B cell (primary cell): Measurements from ENCODE around the gene PHOSPHO1. TPM values are rescaled to one million over a fixed set of nuclear protein-coding genes. Genes with fewer than 3 reads are reported as not detected.

ENCODE experiments used
- ATAC-seq: fragments of 200-7000 bp; cut with Tn5 transposase; one replicate; pipeline ENCODE4 v1.10.0; 2021; ENCODE audit warnings: low read depth, mild to moderate bottlenecking, moderate number of reproducible peaks, moderate library complexity
- CTCF ChIA-PET: fragments of 350-600 bp; sonication (Branson Sonifier 250); formaldehyde crosslinking; loops from one replicate; lab custom pipeline; 2021; ENCODE audit warnings: antibody characterized with exemption, inconsistent platforms; lab: Charles Lee
- POLR2A ChIA-PET: fragments of 350-600 bp; sonication (Branson Sonifier 250); formaldehyde crosslinking; loops from one replicate; lab custom pipeline; 2021; ENCODE audit warnings: antibody characterized with exemption; lab: Charles Lee
- DNase-seq: peaks from one replicate; pipeline ENCODE4 v3.0.0; 2013
- H2AFZ ChIP-seq: 2 replicates; pipeline ENCODE4 v1.6.1; 2012; ENCODE audit warnings: mild to moderate bottlenecking, low read depth, low read length; ENCODE audit not compliant: insufficient read depth, poor library complexity, severe bottlenecking
- H3K27ac ChIP-seq, 2 donors: 1 replicate in 1 of 2; 2 replicates in 1 of 2; pipeline ENCODE4 v1.5.1; 2012 to 2013; ENCODE audit warnings: low read length in 2 of 2, mild to moderate bottlenecking in 2 of 2, moderate library complexity in 1 of 2
- H3K27me3 ChIP-seq, 4 experiments: fragments of 200-600 bp in 1 of 4; sonication (generic) in 1 of 4; replicated peaks in 1 of 4; 1 replicate in 2 of 4; 2 replicates in 2 of 4; pipeline versions ENCODE4 v1.6.1 to v1.7.0; 2013 to 2016; ENCODE audit warnings: low read length in 3 of 4, mild to moderate bottlenecking in 2 of 4, mixed read lengths in 1 of 4, moderate library complexity in 1 of 4; ENCODE audit not compliant: insufficient read depth in 4 of 4, control insufficient read depth in 3 of 4; ENCODE audit errors: control extremely low read depth in 1 of 4
- H3K36me3 ChIP-seq, 2 experiments: replicated peaks in 1 of 2; 1 replicate in 1 of 2; 2 replicates in 1 of 2; pipeline versions ENCODE4 v1.6.1 to v1.7.1; 2013; ENCODE audit warnings: low read length in 1 of 2; ENCODE audit not compliant: insufficient read depth in 2 of 2, control insufficient read depth in 1 of 2; ENCODE audit errors: control extremely low read depth in 1 of 2, extremely low read depth in 1 of 2
- H3K4me1 ChIP-seq, 2 donors: fragments of 200-600 bp in 1 of 2; sonication (generic) in 1 of 2; 1 replicate in 1 of 2; 2 replicates in 1 of 2; pipeline versions ENCODE4 v1.5.1 to v1.6.1; 2013 to 2017; ENCODE audit warnings: low read length in 2 of 2; ENCODE audit not compliant: control insufficient read depth in 2 of 2, insufficient read depth in 2 of 2
- H3K4me2 ChIP-seq: replicated peaks from 2 replicates; pipeline ENCODE3; 2012; ENCODE audit warnings: mild to moderate bottlenecking, low read depth, low read length; ENCODE audit not compliant: poor library complexity, severe bottlenecking
- H3K4me3 ChIP-seq, 5 experiments: fragments of 200-600 bp in 1 of 5; sonication (generic) in 1 of 5; 1 replicate in 3 of 5; 2 replicates in 2 of 5; pipeline versions ENCODE4 v1.5.1 to v1.7.0; 2011 to 2016; ENCODE audit warnings: low read length in 4 of 5, mild to moderate bottlenecking in 4 of 5, low read depth in 2 of 5, control low read depth in 1 of 5, moderate library complexity in 1 of 5; ENCODE audit not compliant: insufficient read depth in 1 of 5; ENCODE audit errors: control extremely low read depth in 1 of 5, extremely low read depth in 1 of 5
- H3K79me2 ChIP-seq: fragments of 200-600 bp; sonication (generic); one replicate; pipeline ENCODE4 v1.6.0; 2016; ENCODE audit warnings: low read length; ENCODE audit not compliant: control insufficient read depth, insufficient read depth
- H3K9ac ChIP-seq: fragments of 200-600 bp; sonication (generic); 2 replicates; pipeline ENCODE4 v1.6.1; 2017; ENCODE audit warnings: mild to moderate bottlenecking, low read length, moderate library complexity
- H3K9me3 ChIP-seq, 3 donors: one replicate each; pipeline versions ENCODE4 v1.6.1 to v1.7.1; 2013; ENCODE audit warnings: low read length in 2 of 3; ENCODE audit not compliant: control insufficient read depth in 2 of 3, insufficient read depth in 1 of 3; ENCODE audit errors: control extremely low read depth in 1 of 3
- H4K20me1 ChIP-seq: 2 replicates; pipeline ENCODE4 v1.6.0; 2012; ENCODE audit warnings: mild to moderate bottlenecking, low read length; ENCODE audit not compliant: insufficient read depth, control insufficient read depth, poor library complexity, severe bottlenecking
- H3K27ac Mint-ChIP-seq: one replicate; pipeline ENCODE4 v1.8.0; 2021; ENCODE audit warnings: mixed read lengths
- H3K27me3 Mint-ChIP-seq: one replicate; pipeline ENCODE4 v1.8.0; 2021; ENCODE audit warnings: mixed read lengths
- H3K4me1 Mint-ChIP-seq: one replicate; pipeline ENCODE4 v1.8.0; 2021; ENCODE audit warnings: mixed read lengths
- H3K4me3 Mint-ChIP-seq: one replicate; pipeline ENCODE4 v1.8.0; 2021; ENCODE audit warnings: mixed read lengths
- H3K9me3 Mint-ChIP-seq: one replicate; pipeline ENCODE4 v1.8.0; 2022; ENCODE audit warnings: mixed read lengths; ENCODE audit not compliant: insufficient read depth
- EZH2 ChIP-seq: IDR thresholded peaks from 2 replicates; pipeline ENCODE4 v1.6.1; 2012; ENCODE audit warnings: borderline replicate concordance, low read depth, mild to moderate bottlenecking, moderate library complexity, low read length; ENCODE audit not compliant: insufficient read depth, poor library complexity, severe bottlenecking
- WGBS: methylation state at CpG from one replicate; pipeline ENCODE4 v1.1.5; 2013; ENCODE audit warnings: missing lambda C conversion rate; ENCODE audit not compliant: insufficient coverage; 5-methylcytosine and 5-hydroxymethylcytosine counted together
- intact Hi-C: fragments of 100-400 bp; cut with micrococcal nuclease; formaldehyde crosslinking; loops from one replicate; pipeline ENCODE4 v1.10.0; 2022
- polyA plus RNA-seq: library from polyadenylated mRNA; depleted of rRNA; stranded (reverse); fragments of >200 nt; gene quantifications from 2 replicates; pipeline ENCODE4 v1.2.3, GENCODE V29; 2012
- total RNA-seq, 2 donors: library from RNA; stranded (reverse); fragments of 120-200 nt in 1 of 2; gene quantifications; 1 replicate in 1 of 2; 2 replicates in 1 of 2; pipeline versions ENCODE4 v1.2.3 to v1.2.4, GENCODE V29; 2013 to 2022
- TF ChIP-seq, protein P1 (sequence below): fragments of 200-600 bp; IDR thresholded peaks from one replicate; pipeline ENCODE4 v1.8.0; 2022; ENCODE audit warnings: antibody characterized with exemption, mild to moderate bottlenecking

Gene PHOSPHO1
- total and polyA plus RNA-seq, 2 donors (not counting 1 experiment from before 2014, with no cell fraction given), result 0.15 TPM; not detected in 1

- no peak for TF ChIP-seq EZH2
- TF ChIP-seq, protein P1, sequence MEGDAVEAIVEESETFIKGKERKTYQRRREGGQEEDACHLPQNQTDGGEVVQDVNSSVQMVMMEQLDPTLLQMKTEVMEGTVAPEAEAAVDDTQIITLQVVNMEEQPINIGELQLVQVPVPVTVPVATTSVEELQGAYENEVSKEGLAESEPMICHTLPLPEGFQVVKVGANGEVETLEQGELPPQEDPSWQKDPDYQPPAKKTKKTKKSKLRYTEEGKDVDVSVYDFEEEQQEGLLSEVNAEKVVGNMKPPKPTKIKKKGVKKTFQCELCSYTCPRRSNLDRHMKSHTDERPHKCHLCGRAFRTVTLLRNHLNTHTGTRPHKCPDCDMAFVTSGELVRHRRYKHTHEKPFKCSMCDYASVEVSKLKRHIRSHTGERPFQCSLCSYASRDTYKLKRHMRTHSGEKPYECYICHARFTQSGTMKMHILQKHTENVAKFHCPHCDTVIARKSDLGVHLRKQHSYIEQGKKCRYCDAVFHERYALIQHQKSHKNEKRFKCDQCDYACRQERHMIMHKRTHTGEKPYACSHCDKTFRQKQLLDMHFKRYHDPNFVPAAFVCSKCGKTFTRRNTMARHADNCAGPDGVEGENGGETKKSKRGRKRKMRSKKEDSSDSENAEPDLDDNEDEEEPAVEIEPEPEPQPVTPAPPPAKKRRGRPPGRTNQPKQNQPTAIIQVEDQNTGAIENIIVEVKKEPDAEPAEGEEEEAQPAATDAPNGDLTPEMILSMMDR, result no peak
- Mint-ChIP-seq H3K9me3 (no peaks in the 10 kb centered on the region), H3K27me3 (peaks cover 4% of the 10 kb centered on the region), H3K27ac (no peak overlapping the region), H3K4me3 (peak overlapping the region; percentile 47), H3K4me1 (peaks cover 41% of the 10 kb centered on the region)
- Histone ChIP-seq H4K20me1 (peaks cover 10% of the 10 kb centered on the region), H3K9ac (no peak overlapping the region), H3K27me3 (peaks cover 0 to 30% (median 13%) of the 10 kb centered on the region in 4 experiments), H2AFZ (no peak overlapping the region), H3K36me3 (peaks cover 0 to 12% of the 10 kb centered on the region in 2 experiments), H3K4me1 (peaks cover 41 to 50% of the 10 kb centered on the region in 2 donors), H3K79me2 (no peaks in the 10 kb centered on the region), H3K4me2 (no peak overlapping the region), H3K9me3 (peaks cover 0 to 5% (median 0%) of the 10 kb centered on the region in 3 donors), H3K27ac (no peak overlapping the region), H3K4me3 (no peak overlapping the region)
- WGBS, result 98% methylated on average over 4 of the region's 8 CpGs
- DNase-seq (no peak), ATAC-seq (no peak)
- ChIA-PET CTCF (interaction anchor here (0.6 to 9.5 kb wide), 9 partner anchors 12 to 281 kb away, joined by 3 to 332 read pairs (median 13); partner anchors contain the start of genes ABI3, GNGT2 and SNF8), POLR2A (interaction anchor here (3.3 kb wide), 1 partner anchor 33 kb away, joined by 11 read pairs; no protein-coding TSS in a partner anchor)
- intact Hi-C loops, result loop anchor here (5.0 kb wide), 1 partner anchor 37 kb away; no protein-coding TSS in a partner anchor
Measured at GRCh38 chr17:49225554-49226236, 4.9 kb downstream of the PHOSPHO1 start.

- POLR2A ChIA-PET, result interaction anchor here (0.7 kb wide), 1 partner anchor 45 kb away, joined by 4 read pairs; no protein-coding TSS in a partner anchor
- no peak for DNase-seq
Measured at GRCh38 chr17:49224997-49225337, 5.6 kb downstream of the PHOSPHO1 start.

More at GRCh38 chr17:49224997-49225337, 5.6 kb downstream of the PHOSPHO1 start:
- CTCF ChIA-PET, result interaction anchor here (1.3 to 9.5 kb wide), 6 partner anchors 12 to 66 kb away, joined by 3 to 332 read pairs (median 86); partner anchors contain the start of genes ABI3 and GNGT2
- Histone ChIP-seq H3K27me3 (peaks cover 0 to 25% (median 11%) of the 10 kb centered on the region in 4 experiments), H4K20me1 (peaks cover 8% of the 10 kb centered on the region), H3K4me2 (peak overlapping the region; percentile 85), H3K9ac (peak overlapping the region; percentile 57), H3K4me3 (peak overlapping the region in 4 of 5 experiments; percentile 31 to 56 (median 42)), H3K4me1 (peaks cover 41 to 49% of the 10 kb centered on the region in 2 donors), H3K36me3 (peaks cover 0 to 12% of the 10 kb centered on the region in 2 experiments), H3K27ac (no peak overlapping the region), H3K9me3 (peaks cover 0 to 5% (median 0%) of the 10 kb centered on the region in 3 donors), H2AFZ (peak overlapping the region; percentile 65), H3K79me2 (no peaks in the 10 kb centered on the region)
- Mint-ChIP-seq H3K9me3 (no peaks in the 10 kb centered on the region), H3K27me3 (peaks cover 4% of the 10 kb centered on the region), H3K27ac (peak overlapping the region; percentile 63), H3K4me1 (peaks cover 43% of the 10 kb centered on the region), H3K4me3 (peak overlapping the region; percentile 87)
- TF ChIP-seq, protein P1, result no peak
- TF ChIP-seq EZH2, result no peak
- WGBS, result 32% methylated on average over 8 of the region's 11 CpGs
- no peak for ATAC-seq
- intact Hi-C loops, result loop anchor here (5.0 kb wide), 1 partner anchor 37 kb away; no protein-coding TSS in a partner anchor
